Astrocyte of the hippocampus (primary cell): Measurements from ENCODE around the gene BLMH.

ENCODE experiments used
- DNase-seq: peaks from one replicate; pipeline ENCODE4 v3.0.0; 2011; ENCODE audit warnings: low read depth, low spot score

BLMH gene

DNA sequence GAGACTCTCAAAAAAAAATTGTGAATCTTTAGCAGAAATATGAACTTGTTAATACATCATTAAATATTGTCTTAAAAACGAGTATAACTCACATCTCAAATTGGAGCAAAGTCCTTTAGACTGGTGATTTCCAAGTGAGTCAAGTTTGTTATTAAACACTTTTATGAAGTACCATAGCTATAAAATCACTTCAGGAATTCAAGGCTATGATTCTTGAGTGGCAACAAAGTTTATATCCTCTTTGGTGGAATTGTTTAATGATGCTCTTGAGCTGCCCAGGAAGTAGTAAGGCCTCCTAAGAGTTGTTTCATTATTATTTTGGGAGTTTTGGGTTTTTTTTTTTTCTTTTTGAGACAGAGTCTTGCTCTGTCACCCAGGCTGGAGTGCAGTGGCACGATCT is 16.7 kb upstream of the BLMH start:
- no peak for DNase-seq

DNA sequence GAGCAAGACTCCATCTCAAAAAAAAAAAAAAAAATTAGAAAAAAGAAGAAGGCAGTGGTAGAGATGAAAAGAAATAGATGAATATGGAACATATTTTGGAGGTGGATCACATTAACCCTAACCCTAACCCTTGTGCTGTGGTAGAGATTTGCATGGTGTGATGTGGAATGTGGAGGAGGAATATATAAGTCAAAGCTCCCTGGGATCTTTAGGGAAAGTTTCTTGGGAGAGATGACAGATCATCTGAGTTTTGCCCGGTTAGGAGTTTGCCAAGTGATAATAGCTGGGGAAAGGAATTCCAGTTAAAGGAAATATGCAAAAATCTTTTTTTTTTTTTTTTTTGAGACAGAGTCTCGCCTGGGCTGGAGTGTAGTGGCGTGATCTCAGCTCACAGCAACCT is 13.0 kb upstream of the BLMH start:
- no peak for DNase-seq

DNA sequence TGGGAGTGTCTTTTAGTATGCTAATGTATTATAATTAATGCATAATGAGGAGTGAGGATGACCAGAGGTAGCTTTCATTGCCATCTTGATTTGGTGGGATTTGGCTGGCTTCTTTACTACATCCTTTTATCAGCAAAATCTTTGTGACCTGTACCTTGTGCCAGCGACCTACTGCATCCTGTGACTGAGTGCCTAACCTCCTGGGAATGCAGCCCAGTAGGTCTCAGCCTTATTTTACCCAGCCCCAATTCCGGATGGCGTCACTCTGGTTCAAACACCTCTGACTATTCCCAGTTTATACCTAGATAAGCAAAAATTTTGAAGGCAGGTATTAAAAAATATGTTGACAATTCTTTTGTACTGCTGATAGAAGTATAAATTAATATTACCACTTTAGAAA is 10.5 kb upstream of the BLMH start:
- no peak for DNase-seq

DNA sequence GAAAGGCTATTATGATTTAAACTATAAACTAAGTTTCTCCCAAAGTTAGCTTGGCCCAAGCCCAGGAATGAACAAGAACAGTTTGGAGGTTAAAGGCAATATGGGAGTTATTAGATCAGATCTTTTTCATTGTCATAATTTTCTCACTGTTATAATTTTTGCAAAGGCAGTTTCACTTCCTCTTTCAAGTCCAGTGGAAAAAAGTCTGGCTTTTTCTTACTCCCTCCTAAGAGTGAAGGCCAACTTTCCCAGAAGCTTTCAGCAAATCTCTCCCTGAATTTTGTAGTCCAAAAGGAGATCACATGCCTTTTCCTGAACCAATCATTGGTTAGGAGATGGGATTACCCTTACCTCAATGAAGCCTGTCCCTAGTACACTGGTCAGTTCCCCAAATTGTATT is 9.1 kb upstream of the BLMH start:
- no peak for DNase-seq

DNA sequence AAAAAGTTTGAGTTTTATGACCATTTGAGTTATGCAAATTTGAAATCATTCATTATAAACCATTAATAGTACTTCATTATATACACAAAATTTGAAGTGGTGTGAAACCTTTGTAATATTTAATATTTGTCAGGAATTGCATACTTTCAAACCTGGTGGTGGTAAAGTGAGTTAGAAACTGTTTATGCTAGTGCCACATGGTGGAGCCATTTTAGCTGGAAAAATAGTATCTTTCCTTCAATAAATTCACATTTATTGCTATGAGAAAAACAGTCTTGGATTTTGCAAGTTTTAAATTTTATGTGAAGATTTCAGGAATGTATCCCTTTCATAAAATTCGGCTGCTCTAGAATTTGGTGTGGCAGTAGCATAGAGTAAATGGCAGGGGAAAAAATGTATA is 7.3 kb upstream of the BLMH start:
- DNase-seq = peak; percentile 27

DNA sequence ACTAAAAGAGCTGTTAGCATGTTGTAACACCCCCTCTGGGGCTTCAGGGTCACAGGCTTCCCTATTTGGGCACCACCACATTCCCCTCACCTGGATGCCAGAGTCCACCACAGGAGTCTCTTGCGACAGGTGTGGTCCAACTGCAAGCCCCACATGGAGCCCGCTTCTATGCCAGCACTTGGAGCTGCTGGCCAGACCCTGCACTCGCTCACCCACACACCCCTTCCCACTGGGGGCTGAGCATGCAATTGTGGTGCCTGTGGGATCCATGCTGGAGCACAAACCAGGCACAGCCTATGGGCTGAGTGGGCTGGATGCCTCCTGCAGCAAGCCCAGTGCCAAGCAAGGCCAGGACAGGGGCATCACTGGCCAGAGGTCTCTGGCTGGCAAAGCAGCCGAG is 6.0 kb upstream of the BLMH start:
- DNase-seq = no peak

DNA sequence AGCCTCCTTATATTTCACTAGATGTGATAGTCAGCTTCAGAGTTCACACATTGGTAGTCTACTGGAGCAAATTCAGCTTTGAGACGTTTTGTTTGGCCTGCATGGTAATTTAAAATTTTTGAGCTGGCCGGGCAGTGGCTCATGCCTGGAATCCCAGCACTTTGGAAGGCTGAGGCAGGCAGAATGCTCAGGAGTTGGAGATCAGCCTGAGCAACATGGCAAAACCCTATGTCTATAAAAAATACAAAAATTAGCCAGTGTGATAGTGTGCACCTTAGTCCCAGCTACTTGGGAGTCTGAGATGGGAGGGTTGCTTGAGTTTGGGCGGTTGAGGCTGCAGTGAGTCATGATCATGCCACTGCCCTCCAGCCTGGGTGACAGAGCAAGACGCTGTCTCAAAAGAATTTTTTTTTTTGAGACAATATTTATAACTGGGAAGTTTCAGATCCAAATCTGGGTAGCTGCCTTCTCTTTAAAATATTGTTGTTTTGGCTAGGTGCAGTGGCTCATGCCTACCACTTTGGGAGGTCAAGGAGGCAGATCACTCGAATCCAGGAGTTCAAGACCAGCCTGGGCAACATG is 4.8 kb upstream of the BLMH start:
- DNase-seq = peak; percentile 10

DNA sequence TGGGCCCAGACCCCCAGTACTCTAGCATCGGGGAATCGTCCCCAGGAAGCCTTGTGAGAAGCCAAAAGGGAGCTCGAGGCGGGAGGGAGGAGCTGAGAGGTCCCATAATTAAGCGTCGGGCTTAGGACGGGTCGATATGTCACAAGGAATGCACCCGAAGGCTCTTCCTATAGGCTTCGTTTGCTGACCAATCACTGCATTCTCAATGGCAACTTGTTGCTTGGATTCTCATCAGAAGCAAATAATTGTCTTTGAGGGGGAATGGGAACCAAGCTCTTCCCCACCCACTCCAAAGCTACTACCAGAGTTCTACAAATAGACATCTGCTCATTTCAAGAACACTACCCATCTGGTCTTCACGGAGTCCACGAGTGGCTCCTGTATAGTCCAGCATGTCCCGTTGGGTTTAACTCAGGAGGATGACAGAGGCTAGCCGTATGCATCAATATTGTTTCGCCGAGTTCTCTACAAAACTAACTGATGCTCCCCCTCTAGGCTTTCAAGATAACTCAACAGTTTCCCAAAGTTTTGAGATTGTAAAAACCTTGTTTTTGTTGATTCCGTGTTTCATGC is 628 bp upstream of the BLMH start:
- DNase-seq = no peak

DNA sequence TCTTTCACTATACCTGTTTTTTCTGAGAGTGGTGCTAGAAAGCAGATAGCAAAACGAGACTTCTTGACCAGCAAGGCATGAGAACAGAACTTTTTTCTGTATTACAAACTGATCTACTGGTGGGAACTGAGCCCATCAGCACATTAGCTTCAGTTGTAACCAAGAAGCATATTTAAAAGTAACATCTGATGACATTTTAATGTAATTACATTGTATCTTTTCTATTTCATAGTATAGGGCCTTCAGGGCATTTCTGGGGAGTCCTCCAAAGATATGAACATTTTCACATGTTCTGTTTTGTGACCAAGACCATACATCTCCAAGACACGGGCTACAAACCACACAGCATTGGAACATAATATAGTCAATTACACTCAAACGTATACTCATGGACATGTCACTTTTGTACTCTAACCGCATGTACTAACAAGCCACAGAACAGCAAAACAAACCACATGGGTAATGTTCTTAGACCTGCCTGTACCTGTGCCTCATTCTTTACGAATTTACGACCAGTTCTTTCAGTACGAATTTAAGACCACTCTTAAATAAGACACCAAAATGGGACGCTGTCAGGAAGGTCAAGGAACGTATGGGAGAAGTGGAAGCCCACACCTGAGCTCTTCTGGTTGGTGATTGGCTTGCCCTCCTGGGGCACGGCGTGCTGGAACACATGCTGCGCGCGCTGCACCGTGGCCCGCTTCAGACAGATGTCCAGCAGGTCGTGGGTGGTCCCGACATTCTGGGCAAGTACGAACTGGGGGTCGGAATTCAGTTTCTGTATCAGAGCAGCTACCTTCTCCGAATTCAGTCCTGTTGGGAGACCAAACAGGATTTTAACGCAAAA is 825 bp downstream of the BLMH start:
- peak; percentile 65 for DNase-seq

DNA sequence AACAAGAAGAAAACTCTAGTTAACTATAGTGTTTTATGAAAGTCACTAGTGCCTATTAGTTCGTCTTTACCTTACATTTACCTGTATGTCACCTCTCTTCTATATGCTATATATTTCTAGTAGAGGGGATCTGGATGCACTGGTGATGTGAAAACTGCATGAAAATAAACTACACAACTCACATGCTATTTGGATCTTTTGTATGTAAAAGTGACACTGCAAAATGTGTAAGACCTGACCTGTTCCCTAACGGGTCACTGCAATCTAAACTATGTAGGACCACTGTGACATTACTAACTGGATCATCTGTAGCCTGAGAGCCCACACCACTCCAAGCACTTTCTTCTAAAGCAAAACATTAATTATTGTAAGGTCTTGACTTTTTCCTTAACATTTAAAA is 1.7 kb downstream of the BLMH start:
- DNase-seq = no peak

DNA sequence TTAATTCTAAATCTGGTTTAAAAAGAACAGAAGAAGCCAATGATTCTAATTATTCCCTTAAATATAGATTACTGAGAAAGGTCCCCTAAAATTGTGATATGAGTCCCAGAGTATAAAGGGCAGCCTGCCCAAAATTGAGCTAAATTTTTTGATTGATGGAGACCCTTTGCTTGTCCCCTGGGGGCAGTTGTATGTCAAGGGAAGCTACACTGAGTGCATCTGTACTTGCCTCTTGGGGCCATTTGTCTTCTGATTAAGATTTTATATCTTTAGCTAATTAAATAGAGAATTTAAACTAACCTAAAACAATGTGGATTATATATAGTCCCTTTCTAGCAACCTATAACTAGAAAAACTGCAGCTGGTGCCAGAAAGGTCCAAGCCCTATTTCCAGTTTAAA is 12.6 kb downstream of the BLMH start:
- no peak for DNase-seq

DNA sequence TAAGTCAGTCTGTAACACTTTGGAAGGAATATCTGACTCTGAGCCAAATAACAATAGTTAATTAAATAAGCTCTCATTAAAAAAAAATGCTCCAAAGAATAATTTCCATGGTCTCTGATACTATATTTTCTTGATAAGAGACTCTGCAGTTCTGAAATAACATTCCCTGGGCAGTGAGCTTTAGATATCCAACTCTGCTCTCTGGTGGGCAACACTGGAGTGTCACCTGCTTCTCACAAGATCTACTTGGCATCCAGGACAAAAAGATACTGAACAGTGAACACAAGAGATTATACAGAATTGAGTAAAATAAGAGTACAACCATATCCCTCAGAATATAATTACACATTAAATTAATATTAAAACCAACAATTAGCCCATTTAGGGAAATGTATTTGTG is 13.7 kb downstream of the BLMH start:
- peak; percentile 71 for DNase-seq

DNA sequence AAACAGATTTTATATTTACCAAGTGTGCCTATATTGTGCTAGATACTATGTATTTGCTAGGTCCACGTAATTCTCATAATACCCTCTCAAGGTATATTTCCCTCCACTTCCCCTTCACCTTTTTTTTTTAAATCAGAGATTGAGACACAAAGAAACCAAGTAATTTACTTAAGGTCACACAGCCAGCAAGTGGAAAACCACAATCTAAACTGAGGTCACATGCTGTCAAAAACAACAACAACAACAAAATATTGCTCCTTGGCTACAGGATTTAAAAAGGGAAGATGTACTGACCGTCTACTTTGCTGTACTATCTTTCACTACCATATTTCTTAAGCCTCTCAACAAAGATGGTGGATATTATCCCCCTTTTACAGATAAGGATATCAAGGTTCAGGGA is 15.8 kb downstream of the BLMH start:
- no peak for DNase-seq

DNA sequence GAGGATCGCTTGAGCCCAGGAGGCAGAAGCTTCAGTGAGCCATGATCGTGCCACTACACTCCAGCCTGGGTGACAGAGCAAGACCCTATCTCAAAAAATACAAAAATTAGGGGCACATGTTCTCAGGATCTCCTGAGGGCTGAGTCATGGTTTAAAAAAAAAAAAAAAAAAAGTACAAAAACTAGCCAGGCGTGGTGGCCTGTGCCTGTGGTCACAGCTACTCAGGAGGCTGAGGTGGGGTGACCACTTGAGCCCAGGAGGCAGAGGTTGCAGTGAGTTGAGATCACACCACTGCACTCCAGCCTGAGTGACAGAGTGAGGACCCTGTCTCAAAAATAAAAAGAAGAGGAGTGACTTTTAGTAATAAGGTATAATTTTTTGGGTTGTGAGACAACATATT is 16.9 kb downstream of the BLMH start:
- no peak for DNase-seq

DNA sequence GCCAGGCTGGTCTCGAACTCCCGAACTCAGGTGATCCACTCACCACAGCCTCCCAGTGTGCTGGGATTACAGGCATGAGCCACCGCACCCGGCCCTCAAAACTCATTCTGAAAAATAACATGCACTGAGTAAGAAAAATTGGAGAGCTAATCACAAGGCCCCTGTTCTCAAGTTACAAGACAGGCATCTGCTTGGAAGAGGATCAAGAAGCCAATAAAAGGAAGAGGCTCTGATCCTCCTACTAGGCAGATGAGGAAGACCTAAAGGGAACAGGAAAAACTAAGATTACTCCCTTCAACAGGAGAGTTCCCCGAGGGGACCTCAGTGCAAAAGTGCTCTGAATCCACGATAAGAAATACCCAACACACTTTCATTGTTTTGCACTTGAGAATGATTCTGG is 18.4 kb downstream of the BLMH start:
- no peak for DNase-seq

DNA sequence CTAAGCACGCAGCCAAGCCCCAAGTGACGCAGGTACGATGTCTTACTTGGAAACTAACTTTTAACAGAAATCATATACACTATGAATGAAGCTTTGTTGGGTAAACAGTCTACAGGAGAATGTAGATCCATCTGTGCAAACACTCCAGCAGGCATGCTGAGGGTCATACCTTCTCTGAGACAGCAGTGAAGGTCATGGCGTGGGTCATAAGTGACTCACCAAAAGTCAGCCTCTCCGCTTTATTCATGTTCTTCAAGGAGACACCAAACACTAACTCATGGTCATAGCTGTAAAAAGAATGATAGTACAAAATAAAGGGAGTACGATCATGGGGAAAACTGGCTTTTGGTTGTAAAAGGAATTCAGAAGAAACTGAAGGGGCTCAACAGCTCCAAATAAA is 20.6 kb downstream of the BLMH start:
- DNase-seq = no peak

DNA sequence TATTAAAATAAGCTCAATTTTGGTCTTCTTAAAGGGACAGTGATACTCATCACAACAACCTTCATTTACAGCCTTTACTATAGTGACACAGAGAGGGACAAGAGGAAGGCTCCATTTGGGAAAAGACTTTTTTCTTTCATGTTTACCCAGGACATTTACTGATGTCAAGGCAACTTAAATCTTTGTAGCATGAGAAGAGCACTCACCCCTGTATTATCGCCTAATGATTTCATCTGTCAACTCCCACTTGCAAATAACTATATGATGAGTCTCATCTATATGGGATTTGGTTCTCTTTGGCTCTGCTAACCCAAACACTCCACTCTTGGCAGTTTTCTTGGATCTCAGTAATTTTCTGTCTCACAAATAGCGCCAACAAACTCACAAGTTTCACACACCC is 24.1 kb downstream of the BLMH start:
- DNase-seq = no peak

DNA sequence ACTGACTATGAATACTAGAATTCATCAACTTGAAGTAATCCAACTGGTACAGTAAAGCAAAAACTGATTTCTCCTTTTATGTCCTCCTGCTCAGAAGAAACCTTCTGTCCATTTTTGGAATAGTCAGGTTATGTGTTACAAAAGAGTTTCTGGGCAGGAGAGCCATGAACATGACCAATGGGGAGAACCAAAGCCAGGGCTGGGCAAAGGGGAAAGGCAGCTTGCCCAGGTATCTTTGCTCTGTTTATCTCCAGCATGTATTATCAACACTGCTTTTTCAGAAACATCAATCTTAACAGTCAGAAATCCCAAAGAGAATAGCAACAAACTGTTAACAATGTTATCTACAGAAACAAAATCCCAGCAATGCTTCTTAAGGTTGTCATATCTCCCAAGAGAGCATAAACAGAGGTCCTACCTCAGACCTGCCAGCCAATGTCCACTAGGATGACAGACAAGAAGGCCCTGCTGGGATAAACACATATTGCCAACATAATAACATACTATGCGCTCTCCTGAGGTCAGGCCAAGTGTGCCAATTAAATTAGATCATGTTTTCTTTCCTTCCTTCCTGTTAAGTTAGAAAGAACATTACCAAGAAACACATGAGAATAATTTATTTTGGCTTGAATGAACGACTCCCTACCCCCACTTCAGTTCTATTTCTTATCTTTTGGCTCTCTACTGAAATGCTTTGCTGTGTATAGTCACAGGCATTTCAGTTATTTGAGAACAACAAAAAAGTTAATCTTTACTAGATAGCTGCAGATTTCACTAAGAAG is 28.0 kb downstream of the BLMH start:
- DNase-seq = peak; percentile 75

DNA sequence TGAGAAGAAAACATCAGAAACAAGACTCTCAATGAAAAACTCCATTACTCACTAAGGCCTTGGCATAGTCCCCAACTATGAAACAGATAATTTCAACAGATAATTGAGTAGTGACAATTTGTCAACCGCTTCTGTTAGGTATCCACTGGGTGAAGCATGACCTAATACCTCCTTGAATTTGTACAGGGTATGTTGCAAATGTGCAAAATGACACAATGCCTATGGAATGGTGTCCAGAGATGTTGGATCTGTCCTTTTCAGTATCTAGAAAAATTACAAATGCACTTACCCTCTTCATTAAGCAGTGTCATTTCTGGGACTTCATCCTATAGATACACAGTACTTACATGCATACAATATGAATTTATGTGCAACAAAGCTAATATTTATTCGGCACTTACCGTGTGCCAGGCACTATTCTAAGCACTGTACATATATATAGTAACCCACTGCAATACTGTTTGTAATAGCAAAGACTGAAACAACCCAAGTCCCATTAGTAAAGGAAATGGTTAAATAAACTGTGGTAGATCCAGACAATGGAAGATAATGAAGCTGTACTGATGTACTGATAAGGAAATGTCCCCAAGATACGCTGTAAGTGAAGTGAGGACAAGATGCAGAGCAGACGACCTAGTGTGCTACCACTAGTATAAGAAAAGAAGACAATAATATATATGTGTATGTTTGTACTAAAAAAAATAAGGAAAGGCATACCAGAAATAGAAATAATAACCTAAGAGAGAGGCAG is 34.8 kb downstream of the BLMH start:
- DNase-seq = no peak

DNA sequence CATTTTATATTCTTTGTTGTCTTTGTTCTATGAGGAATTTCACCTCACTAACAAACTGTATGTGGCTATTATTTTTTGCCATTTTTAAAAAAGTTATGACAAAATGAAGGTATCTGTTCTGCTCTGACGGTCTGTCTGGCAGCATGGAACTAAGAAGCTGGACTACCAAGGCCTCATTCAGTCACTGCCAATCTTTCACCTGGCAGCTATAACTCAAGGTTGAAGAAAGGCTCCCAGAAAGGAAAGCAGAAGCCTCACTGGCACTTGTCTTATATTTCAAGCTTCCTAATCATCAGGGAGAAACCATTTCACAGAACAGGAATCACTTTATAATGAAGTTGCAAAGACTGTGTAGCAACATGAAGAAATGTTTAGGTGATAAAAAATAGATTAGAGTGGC is 37.6 kb downstream of the BLMH start:
- no peak for DNase-seq

DNA sequence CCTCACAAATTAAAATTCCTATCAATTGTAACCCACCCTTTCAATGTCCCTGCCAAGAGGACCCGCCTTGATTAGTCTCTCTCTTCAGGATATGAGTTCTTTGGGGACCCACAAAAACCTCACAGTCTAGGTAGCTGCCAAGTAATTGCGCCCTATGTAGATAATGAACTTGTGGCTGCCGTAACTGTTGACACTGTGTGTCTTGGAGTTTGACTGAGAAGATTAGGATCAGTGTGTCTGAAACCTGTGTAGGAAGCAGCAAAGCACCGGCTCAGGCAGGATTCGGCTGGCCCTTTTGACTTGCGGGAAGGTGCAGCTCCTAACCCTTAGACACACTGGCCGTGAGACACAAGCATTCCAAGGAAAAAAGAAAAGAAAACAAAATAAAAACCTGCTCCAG is 38.4 kb downstream of the BLMH start:
- peak; percentile 38 for DNase-seq

DNA sequence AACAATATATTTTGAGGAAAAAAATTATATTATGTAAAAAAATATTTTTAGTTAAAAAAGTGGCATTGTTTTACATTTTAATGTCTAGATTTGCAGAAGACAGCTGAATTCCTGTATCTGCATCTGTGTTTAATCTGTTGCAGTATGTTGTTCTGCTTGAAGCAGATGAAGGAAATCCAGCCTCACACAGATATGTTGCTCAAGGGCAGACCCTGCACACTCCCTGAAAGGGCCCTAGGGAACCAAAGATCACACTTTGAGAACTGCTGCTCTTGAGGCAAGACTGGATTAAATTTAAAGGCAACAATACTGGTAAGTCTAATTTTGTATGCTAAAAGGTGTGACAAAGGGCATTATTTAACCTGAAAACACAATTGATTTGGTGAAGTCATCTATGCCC is 39.8 kb downstream of the BLMH start:
- DNase-seq = no peak
